WTC11 (cell line): Measurements from ENCODE around the gene HNRNPL.

Experiments
- CTCF ChIP-seq: fragments of 200-600 bp; IDR thresholded peaks from 2 replicates; pipeline ENCODE4 v1.8.0; 2022; ENCODE audit warnings: antibody characterized with exemption
- MLX ChIP-seq: sonication (generic); formaldehyde crosslinking; IDR thresholded peaks from 2 replicates; pipeline ENCODE4 v1.8.1; 2023; ENCODE audit warnings: mild to moderate bottlenecking, missing genetic modification reagents, moderate library complexity
- NFATC4 ChIP-seq: fragments of 250-450 bp; sonication (Bioruptor Pico); IDR thresholded peaks from 2 replicates; pipeline ENCODE4 v1.9.0; 2021; ENCODE audit warnings: mild to moderate bottlenecking
- NR3C1 ChIP-seq: sonication (generic); formaldehyde crosslinking; conservative IDR thresholded peaks from 2 replicates; pipeline ENCODE4 v1.8.1; 2023; ENCODE audit warnings: low read depth, mild to moderate bottlenecking, missing genetic modification reagents
- ZBTB21 ChIP-seq: sonication (generic); formaldehyde crosslinking; IDR thresholded peaks from 2 replicates; pipeline ENCODE4 v1.8.1; 2023; ENCODE audit warnings: mild to moderate bottlenecking, missing genetic modification reagents, borderline replicate concordance
- ZNF138 ChIP-seq: sonication (generic); formaldehyde crosslinking; conservative IDR thresholded peaks from 2 replicates; pipeline ENCODE4 v1.8.1; 2022; ENCODE audit warnings: mild to moderate bottlenecking, moderate library complexity, missing genetic modification reagents
- ZNF416 ChIP-seq: fragments of 250-450 bp; sonication (Bioruptor Pico); IDR thresholded peaks from 2 replicates; pipeline ENCODE4 v1.9.0; 2021; ENCODE audit warnings: mild to moderate bottlenecking, inconsistent platforms
- ZNF512 ChIP-seq: sonication (generic); formaldehyde crosslinking; IDR thresholded peaks from 2 replicates; pipeline ENCODE4 v1.8.1; 2022; ENCODE audit warnings: missing genetic modification reagents, borderline replicate concordance
- TF ChIP-seq, protein P1 (sequence below): sonication (generic); formaldehyde crosslinking; conservative IDR thresholded peaks from 2 replicates; pipeline ENCODE4 v1.8.1; 2022; ENCODE audit warnings: mild to moderate bottlenecking, missing genetic modification reagents

DNA sequence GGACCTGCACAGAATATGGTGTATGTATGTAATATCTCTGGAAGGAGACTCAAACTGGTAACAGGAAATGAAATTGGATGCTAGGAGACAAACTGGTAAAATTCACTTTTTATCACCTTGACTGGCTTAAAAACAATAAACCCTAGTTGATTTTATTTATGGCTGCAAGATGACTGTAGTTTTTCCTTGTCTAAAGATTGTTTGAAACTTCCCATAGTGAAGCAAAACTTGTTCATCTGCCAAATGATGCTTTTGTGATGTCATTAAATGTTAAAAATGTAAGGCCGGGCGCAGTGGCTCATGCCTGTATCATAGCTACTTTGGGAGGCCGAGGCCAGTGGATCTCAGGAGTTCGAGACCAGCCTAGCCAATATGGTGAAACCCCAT lies 15.7 kb downstream of the HNRNPL start:
- TF ChIP-seq ZBTB21 (no peak), ZNF512 (no peak), CTCF (no peak), NFATC4 (CRISPR knock-in tag) (no peak), ZNF416 (no peak), NR3C1 (CRISPR knock-in tag) (no peak), MLX (CRISPR knock-in tag) (no peak), ZNF138 (CRISPR knock-in tag) (no peak)
- TF ChIP-seq, protein P1, sequence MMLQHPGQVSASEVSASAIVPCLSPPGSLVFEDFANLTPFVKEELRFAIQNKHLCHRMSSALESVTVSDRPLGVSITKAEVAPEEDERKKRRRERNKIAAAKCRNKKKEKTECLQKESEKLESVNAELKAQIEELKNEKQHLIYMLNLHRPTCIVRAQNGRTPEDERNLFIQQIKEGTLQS: no peak
